H9 (cell line): Measurements from ENCODE around the gene IFT27. TPM values are rescaled to one million over a fixed set of nuclear protein-coding genes. Genes with fewer than 3 reads are reported as not detected.
A peak's percentile ranks its signal among the peaks of the same experiment; 100 is the strongest.

Experiments
- DNase-seq: peaks from one replicate; pipeline ENCODE4 v3.0.0-alpha.2; 2017
- H2AFZ ChIP-seq: one replicate; pipeline ENCODE4 v1.6.1; 2013; ENCODE audit warnings: mild to moderate bottlenecking, low read length, control low read depth, moderate library complexity
- H2AK5ac ChIP-seq: 2 replicates; pipeline ENCODE4 v1.6.1; 2013; ENCODE audit warnings: low read length, control low read depth, mixed read lengths; ENCODE audit not compliant: insufficient read length
- H2BK120ac ChIP-seq: one replicate; pipeline ENCODE4 v1.6.1; 2013; ENCODE audit warnings: low read depth, mild to moderate bottlenecking, low read length, control low read depth, inconsistent platforms; ENCODE audit not compliant: poor library complexity, severe bottlenecking
- H2BK12ac ChIP-seq: 2 replicates; pipeline ENCODE4 v1.6.1; 2013; ENCODE audit warnings: low read length, control low read depth, mixed read lengths, low read depth; ENCODE audit not compliant: insufficient read length
- H2BK15ac ChIP-seq: 2 replicates; pipeline ENCODE4 v1.6.1; 2013; ENCODE audit warnings: low read depth, low read length, control low read depth
- H2BK20ac ChIP-seq: one replicate; pipeline ENCODE4 v1.6.1; 2013; ENCODE audit warnings: low read depth, mild to moderate bottlenecking, low read length, control low read depth, inconsistent platforms; ENCODE audit not compliant: poor library complexity, severe bottlenecking
- H2BK5ac ChIP-seq: 2 replicates; pipeline ENCODE4 v1.6.1; 2013; ENCODE audit warnings: low read length, control low read depth, mixed read lengths; ENCODE audit not compliant: insufficient read length
- H3K14ac ChIP-seq: 2 replicates; pipeline ENCODE4 v1.6.1; 2013; ENCODE audit warnings: low read length, control low read depth; ENCODE audit not compliant: insufficient read depth
- H3K18ac ChIP-seq: 2 replicates; pipeline ENCODE4 v1.6.1; 2013; ENCODE audit warnings: low read depth, mild to moderate bottlenecking, mixed read lengths, low read length, control low read depth; ENCODE audit not compliant: insufficient read length
- H3K23ac ChIP-seq: 2 replicates; pipeline ENCODE4 v1.6.1; 2013; ENCODE audit warnings: low read length, control low read depth, mixed read lengths, low read depth; ENCODE audit not compliant: insufficient read length
- H3K23me2 ChIP-seq: 2 replicates; pipeline ENCODE4 v1.6.1; 2013; ENCODE audit warnings: low read depth, mild to moderate bottlenecking, mixed read lengths, low read length, control low read depth; ENCODE audit not compliant: insufficient read length, poor library complexity, severe bottlenecking
- H3K27ac ChIP-seq: 2 replicates; pipeline ENCODE4 v1.5.1; 2013; ENCODE audit warnings: low read length, control low read depth, mixed read lengths, low read depth; ENCODE audit not compliant: insufficient read length
- H3K27me3 ChIP-seq: 2 replicates; pipeline ENCODE4 v1.6.1; 2013; ENCODE audit warnings: low read length, control low read depth, inconsistent platforms; ENCODE audit not compliant: insufficient read depth
- H3K4ac ChIP-seq: 2 replicates; pipeline ENCODE4 v1.6.1; 2013; ENCODE audit warnings: low read depth, mild to moderate bottlenecking, control low read depth, inconsistent platforms, low read length, moderate library complexity
- H3K4me1 ChIP-seq: 2 replicates; pipeline ENCODE4 v1.6.1; 2013; ENCODE audit warnings: low read length, control low read depth, inconsistent platforms; ENCODE audit not compliant: insufficient read depth
- H3K4me2 ChIP-seq: 2 replicates; pipeline ENCODE4 v1.6.1; 2013; ENCODE audit warnings: low read length, control low read depth, mixed read lengths; ENCODE audit not compliant: insufficient read length, insufficient read depth
- H3K56ac ChIP-seq: 2 replicates; pipeline ENCODE4 v1.6.1; 2013; ENCODE audit warnings: low read depth, mild to moderate bottlenecking, mixed read lengths, low read length, control low read depth; ENCODE audit not compliant: insufficient read length
- H3K79me1 ChIP-seq: 2 replicates; pipeline ENCODE4 v1.6.1; 2013; ENCODE audit warnings: low read depth, mild to moderate bottlenecking, moderate library complexity, low read length, control low read depth, inconsistent platforms; ENCODE audit not compliant: insufficient read depth, poor library complexity, severe bottlenecking
- H3K79me2 ChIP-seq: 2 replicates; pipeline ENCODE4 v1.6.1; 2013; ENCODE audit warnings: low read length, control low read depth, inconsistent platforms; ENCODE audit not compliant: insufficient read depth
- H3K9ac ChIP-seq: 2 replicates; pipeline ENCODE4 v1.6.1; 2013; ENCODE audit warnings: low read length, control low read depth, mixed read lengths; ENCODE audit not compliant: insufficient read length; ENCODE audit errors: extremely low read depth
- H3K9me3 ChIP-seq: one replicate; pipeline ENCODE4 v1.6.1; 2013; ENCODE audit warnings: low read depth, low read length, inconsistent platforms; ENCODE audit not compliant: control insufficient read depth
- H3T11ph ChIP-seq: one replicate; pipeline ENCODE4 v1.6.1; 2013; ENCODE audit warnings: mild to moderate bottlenecking, low read length, control low read depth, inconsistent platforms
- H4K20me1 ChIP-seq: one replicate; pipeline ENCODE4 v1.6.1; 2013; ENCODE audit not compliant: control insufficient read depth, insufficient read length, insufficient read depth
- H4K5ac ChIP-seq: 2 replicates; pipeline ENCODE4 v1.6.1; 2013; ENCODE audit warnings: low read depth, mild to moderate bottlenecking, mixed read lengths, low read length, control low read depth; ENCODE audit not compliant: insufficient read length
- H4K8ac ChIP-seq: replicated peaks from 2 replicates; pipeline ENCODE4 v1.6.1; 2013; ENCODE audit warnings: low read length, control low read depth, mixed read lengths, low read depth; ENCODE audit not compliant: insufficient read length
- H4K91ac ChIP-seq: 2 replicates; pipeline ENCODE4 v1.6.1; 2013; ENCODE audit warnings: low read depth, mild to moderate bottlenecking, moderate library complexity, mixed read lengths, low read length, control low read depth; ENCODE audit not compliant: insufficient read length
- H3K27ac Mint-ChIP-seq, 3 experiments: 2 replicates in 2 of 3; 3 replicates in 1 of 3; pipeline ENCODE4 v1.8.0; 2020 to 2021; ENCODE audit warnings: mixed read lengths in 3 of 3, mild to moderate bottlenecking in 1 of 3, moderate library complexity in 1 of 3
- H3K27me3 Mint-ChIP-seq: 2 replicates; pipeline ENCODE4 v1.8.0; 2021; ENCODE audit warnings: low read depth, mild to moderate bottlenecking, moderate library complexity, mixed read lengths
- H3K36me3 Mint-ChIP-seq, 3 experiments: 2 replicates in 2 of 3; 3 replicates in 1 of 3; pipeline ENCODE4 v1.8.0; 2020 to 2021; ENCODE audit warnings: low read depth in 3 of 3, mixed read lengths in 3 of 3; ENCODE audit not compliant: insufficient read depth in 1 of 3
- H3K4me1 Mint-ChIP-seq, 2 experiments: 2 replicates each; pipeline ENCODE4 v1.8.0; 2020; ENCODE audit warnings: mixed read lengths in 2 of 2
- H3K4me3 Mint-ChIP-seq, 2 experiments: 2 replicates in 1 of 2; 3 replicates in 1 of 2; pipeline ENCODE4 v1.8.0; 2020 to 2021; ENCODE audit warnings: mild to moderate bottlenecking in 2 of 2, mixed read lengths in 2 of 2, moderate library complexity in 1 of 2
- H3K9me3 Mint-ChIP-seq, 2 experiments: 2 replicates in 1 of 2; 3 replicates in 1 of 2; pipeline ENCODE4 v1.8.0; 2020; ENCODE audit warnings: mild to moderate bottlenecking in 2 of 2, mixed read lengths in 2 of 2, moderate library complexity in 1 of 2
- CTCF ChIP-seq: fragments of 200-600 bp; sonication (generic); conservative IDR thresholded peaks from 3 replicates; pipeline ENCODE4 v1.8.0; 2021; ENCODE audit warnings: antibody characterized with exemption, mild to moderate bottlenecking
- WGBS: extraction: QIAGEN DNeasy Blood & Tissue Kit; methylation state at CpG from one replicate; pipeline ENCODE4 v1.1.7; 2013; ENCODE audit warnings: missing lambda C conversion rate, low lambda C conversion rate, mixed read lengths; ENCODE audit not compliant: insufficient read length; ENCODE audit errors: extremely low coverage; 5-methylcytosine and 5-hydroxymethylcytosine counted together
- total RNA-seq: library from RNA; stranded (reverse); gene quantifications from 2 replicates; pipeline ENCODE4 v1.2.1, GENCODE V29; 2021

The IFT27 gene
- total RNA-seq, 1 experiment from 2014 or later = 43.4 TPM

GRCh38 chr22:36746375-36746970 is 29.4 kb downstream of the IFT27 start:
- no peak overlapping the region for H4K5ac ChIP-seq
- no peak overlapping the region for H2BK5ac ChIP-seq
- Mint-ChIP-seq H3K4me3 (no peak overlapping the region), H3K27ac (no peak overlapping the region), H3K9me3 (no peaks in the 10 kb centered on the region; a peak in 1 of 5 replicates), H3K27me3 (peaks cover 21% of the 10 kb centered on the region), H3K4me1 (0 out of 4 replicates have a peak, but pooled peaks cover 0 to 2% of the 10 kb centered on the region in 2 experiments), H3K36me3 (no peaks in the 10 kb centered on the region; a peak in 1 of 7 replicates)
- no peak overlapping the region for H2AFZ ChIP-seq
- H3K4me2 ChIP-seq = no peak overlapping the region
- DNase-seq = peak; percentile 18
- no peak overlapping the region for H3K4ac ChIP-seq
- H3K23me2 ChIP-seq = no peaks in the 10 kb centered on the region
- H2BK20ac ChIP-seq = no peak overlapping the region
- no peak overlapping the region for H2BK12ac ChIP-seq
- no peak overlapping the region for H2AK5ac ChIP-seq
- no peak overlapping the region for H4K91ac ChIP-seq
- no peak overlapping the region for H3T11ph ChIP-seq
- no peaks in the 10 kb centered on the region for H3K4me1 ChIP-seq
- no peak overlapping the region for H3K23ac ChIP-seq
- no peak overlapping the region for H3K14ac ChIP-seq
- H3K9me3 ChIP-seq = no peaks in the 10 kb centered on the region
- no peaks in the 10 kb centered on the region for H4K20me1 ChIP-seq
- no peak overlapping the region for H2BK15ac ChIP-seq
- no peak for TF ChIP-seq CTCF
- H3K79me1 ChIP-seq = no peaks in the 10 kb centered on the region
- H3K56ac ChIP-seq = no peak overlapping the region
- WGBS = no CpG with 5 or more reads among the region's 11 CpGs
- H3K79me2 ChIP-seq = no peaks in the 10 kb centered on the region
- H3K9ac ChIP-seq = no peak overlapping the region
- H2BK120ac ChIP-seq = no peak overlapping the region
- H3K27ac ChIP-seq = no peak overlapping the region
- no peaks in the 10 kb centered on the region for H3K27me3 ChIP-seq
- H4K8ac ChIP-seq = no peak overlapping the region
- H3K18ac ChIP-seq = no peak overlapping the region
